ENCODE results near the gene TMEM184B. TPM values are rescaled to one million over a fixed set of nuclear protein-coding genes. Genes with fewer than 3 reads are reported as not detected.

The TMEM184B gene
- total RNA-seq, 6 experiments from 2014 or later: 7.9 to 42.6 (median 16.9) TPM

- intact Hi-C loops (cut with DNase I): loop anchor here in 1 of 2 donors (10.0 kb wide), 1 partner anchor 80 kb away; no protein-coding TSS in a partner anchor
- ATAC-seq (no peak), DNase-seq (no peak)
- Histone ChIP-seq H3K4me3 (no peak overlapping the region), H3K27ac (no peak overlapping the region), H3K36me3 (no peaks in the 10 kb centered on the region), H3K27me3 (no peaks in the 10 kb centered on the region), H3K9me3 (no peaks in the 10 kb centered on the region), H3K4me1 (peaks cover 0 to 7% (median 1%) of the 10 kb centered on the region in 4 donors)
- no peak for TF ChIP-seq POLR2A (IDR thresholded peaks at IDR 0.05)
- no peak for TF ChIP-seq CTCF (IDR thresholded peaks at IDR 0.05)
- WGBS (ENCODE audit: insufficient coverage, low coverage, low lambda C conversion rate, missing lambda C conversion rate): 84% methylated on average over 3 of the region's 6 CpGs
These were observed 8.4 kb downstream of the TMEM184B start for GRCh38 chr22:38264322-38264843.

- H3K27me3 ChIP-seq: no peaks in the 10 kb centered on the region
- intact Hi-C loops (cut with DNase I): loop anchor here in 1 of 2 donors (10.0 kb wide), 1 partner anchor 83 kb away; no protein-coding TSS in a partner anchor
- H3K36me3 ChIP-seq: no peaks in the 10 kb centered on the region
- no peak overlapping the region for H3K4me3 ChIP-seq
- H3K4me1 ChIP-seq: peaks cover 0 to 11% (median 4%) of the 10 kb centered on the region in 4 donors
- TF ChIP-seq POLR2A (IDR thresholded peaks at IDR 0.05): no peak
- peak; percentile 39 to 69 (median 47) for TF ChIP-seq CTCF (IDR thresholded peaks at IDR 0.05)
- 56% methylated on average over 11 of the region's 20 CpGs for WGBS (ENCODE audit: insufficient coverage, low coverage, low lambda C conversion rate, missing lambda C conversion rate)
- no peaks in the 10 kb centered on the region for H3K9me3 ChIP-seq
- DNase-seq: peak; percentile 68 to 78 (median 76)
- H3K27ac ChIP-seq: no peak overlapping the region
- peak; percentile 71 to 88 (median 78) for ATAC-seq
These were observed 10.6 kb downstream of the TMEM184B start for GRCh38 chr22:38262051-38262795.

- H3K4me1 ChIP-seq: peaks cover 0 to 11% (median 4%) of the 10 kb centered on the region in 4 donors
- no peak overlapping the region for H3K4me3 ChIP-seq
- DNase-seq (no peak), ATAC-seq (no peak)
- H3K27ac ChIP-seq: peak overlapping the region in 2 of 3 donors; percentile 29 to 68
- intact Hi-C loops (cut with DNase I): loop anchor here in 1 of 2 donors (10.0 kb wide), 1 partner anchor 84 kb away; no protein-coding TSS in a partner anchor
- H3K9me3 ChIP-seq: no peaks in the 10 kb centered on the region
- no peaks in the 10 kb centered on the region for H3K36me3 ChIP-seq
- no peak for TF ChIP-seq POLR2A (IDR thresholded peaks at IDR 0.05)
- TF ChIP-seq CTCF (IDR thresholded peaks at IDR 0.05): no peak
- no peaks in the 10 kb centered on the region for H3K27me3 ChIP-seq
- WGBS (ENCODE audit: insufficient coverage, low coverage, low lambda C conversion rate, missing lambda C conversion rate): 64% methylated on average over 9 of the region's 15 CpGs
These were observed 11.8 kb downstream of the TMEM184B start for GRCh38 chr22:38260761-38261681.

GRCh38 chr22:38259370-38259769, 13.4 kb downstream of the TMEM184B start:
- no peaks in the 10 kb centered on the region for H3K27me3 ChIP-seq
- no peak for ATAC-seq
- intact Hi-C loops (cut with DNase I): no loop called here
- no peaks in the 10 kb centered on the region for H3K36me3 ChIP-seq
- no peak for TF ChIP-seq POLR2A (IDR thresholded peaks at IDR 0.05)
- no peak for TF ChIP-seq CTCF (IDR thresholded peaks at IDR 0.05)
- WGBS (ENCODE audit: insufficient coverage, low coverage, low lambda C conversion rate, missing lambda C conversion rate): 58% methylated on average over 7 of the region's 8 CpGs
- H3K27ac ChIP-seq: peak overlapping the region in 2 of 3 donors; percentile 45 to 49
- H3K9me3 ChIP-seq: no peaks in the 10 kb centered on the region
- peaks cover 0 to 11% (median 4%) of the 10 kb centered on the region in 4 donors for H3K4me1 ChIP-seq
- H3K4me3 ChIP-seq: no peak overlapping the region
- no peak for DNase-seq
